Measurements from ENCODE around the gene GNB1.

DNA sequence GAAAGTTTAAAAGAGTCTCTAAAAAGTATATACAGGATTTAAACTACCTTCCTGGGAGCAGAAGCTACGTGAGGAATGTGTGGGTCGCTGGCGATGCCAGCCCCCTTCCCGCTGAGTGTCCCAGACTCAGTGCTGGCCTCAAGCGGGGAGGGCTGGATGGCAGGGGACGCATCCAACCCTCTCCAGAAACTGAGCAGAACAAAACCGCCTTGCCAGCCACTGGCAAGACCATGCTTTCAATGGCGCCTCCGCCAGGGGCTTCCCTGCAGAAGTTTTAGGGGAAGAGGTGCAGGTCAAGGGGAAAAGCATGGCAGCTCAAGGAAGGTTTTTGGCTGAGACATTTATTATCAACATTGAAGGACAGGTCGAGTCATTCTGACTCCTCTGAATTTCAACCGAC lies 138.7 kb downstream of the GNB1 start:
- no peak for TF ChIP-seq HDAC2 (IDR thresholded peaks at IDR 0.05)
- TF ChIP-seq, protein P1, sequence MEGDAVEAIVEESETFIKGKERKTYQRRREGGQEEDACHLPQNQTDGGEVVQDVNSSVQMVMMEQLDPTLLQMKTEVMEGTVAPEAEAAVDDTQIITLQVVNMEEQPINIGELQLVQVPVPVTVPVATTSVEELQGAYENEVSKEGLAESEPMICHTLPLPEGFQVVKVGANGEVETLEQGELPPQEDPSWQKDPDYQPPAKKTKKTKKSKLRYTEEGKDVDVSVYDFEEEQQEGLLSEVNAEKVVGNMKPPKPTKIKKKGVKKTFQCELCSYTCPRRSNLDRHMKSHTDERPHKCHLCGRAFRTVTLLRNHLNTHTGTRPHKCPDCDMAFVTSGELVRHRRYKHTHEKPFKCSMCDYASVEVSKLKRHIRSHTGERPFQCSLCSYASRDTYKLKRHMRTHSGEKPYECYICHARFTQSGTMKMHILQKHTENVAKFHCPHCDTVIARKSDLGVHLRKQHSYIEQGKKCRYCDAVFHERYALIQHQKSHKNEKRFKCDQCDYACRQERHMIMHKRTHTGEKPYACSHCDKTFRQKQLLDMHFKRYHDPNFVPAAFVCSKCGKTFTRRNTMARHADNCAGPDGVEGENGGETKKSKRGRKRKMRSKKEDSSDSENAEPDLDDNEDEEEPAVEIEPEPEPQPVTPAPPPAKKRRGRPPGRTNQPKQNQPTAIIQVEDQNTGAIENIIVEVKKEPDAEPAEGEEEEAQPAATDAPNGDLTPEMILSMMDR (IDR thresholded peaks at IDR 0.05 in 2 of 3, conservative IDR thresholded peaks at IDR 0.05 in 1 of 3; ENCODE audit: insufficient read depth in 2 of 3, low read depth in 1 of 3, low read length in 3 of 3) = no peak
- no peak for TF ChIP-seq ZFP1 (CRISPR knock-in tag; IDR thresholded peaks at IDR 0.05)
- no peak for TF ChIP-seq ZNF274 (IDR thresholded peaks at IDR 0.05; ENCODE audit: borderline replicate concordance, low read depth, low read length)
- no peak for TF ChIP-seq MAZ (CRISPR knock-in tag; conservative IDR thresholded peaks at IDR 0.05 in 1 of 2, IDR thresholded peaks at IDR 0.05 in 1 of 2)
- TF ChIP-seq, protein P2, sequence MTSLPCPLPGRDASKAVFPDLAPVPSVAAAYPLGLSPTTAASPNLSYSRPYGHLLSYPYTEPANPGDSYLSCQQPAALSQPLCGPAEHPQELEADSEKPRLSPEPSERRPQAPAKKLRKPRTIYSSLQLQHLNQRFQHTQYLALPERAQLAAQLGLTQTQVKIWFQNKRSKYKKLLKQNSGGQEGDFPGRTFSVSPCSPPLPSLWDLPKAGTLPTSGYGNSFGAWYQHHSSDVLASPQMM (CRISPR knock-in tag; IDR thresholded peaks at IDR 0.05) = no peak
- no peak for TF ChIP-seq CREB1 (IDR thresholded peaks at IDR 0.05)
- TF ChIP-seq CREB1 (CRISPR knock-in tag; IDR thresholded peaks at IDR 0.05) = no peak
